GM23338 (cell line): Measurements from ENCODE around the gene WDR47. TPM values are rescaled to one million over a fixed set of nuclear protein-coding genes. Genes with fewer than 3 reads are reported as not detected.

Source experiments
- ATAC-seq: fragments of 200-7000 bp; cut with Tn5 transposase; 3 replicates; pipeline ENCODE4 v1.9.1; 2020
- DNase-seq: peaks from one replicate; pipeline ENCODE4 v3.0.0-alpha.2; 2015; ENCODE audit warnings: low spot score
- H2AFZ ChIP-seq: fragments of 200-600 bp; sonication (generic); 2 replicates; pipeline ENCODE4 v1.8.0; 2016; ENCODE audit warnings: antibody characterized with exemption, mild to moderate bottlenecking, moderate library complexity
- H3F3A ChIP-seq: fragments of 200-600 bp; sonication (generic); replicated peaks from 2 replicates; pipeline ENCODE4 v1.8.0; 2017; ENCODE audit warnings: antibody characterized with exemption, mixed run types, low read depth
- H3K27ac ChIP-seq: fragments of 200-600 bp; sonication (generic); 2 replicates; pipeline ENCODE4 v1.6.1; 2016; ENCODE audit warnings: low read depth
- H3K27me3 ChIP-seq: fragments of 200-600 bp; sonication (generic); 2 replicates; pipeline ENCODE4 v1.8.0; 2016; ENCODE audit warnings: mild to moderate bottlenecking, mixed run types, moderate library complexity; ENCODE audit not compliant: insufficient read depth
- H3K36me3 ChIP-seq: fragments of 200-600 bp; sonication (generic); 2 replicates; pipeline ENCODE4 v1.8.0; 2016; ENCODE audit warnings: mild to moderate bottlenecking; ENCODE audit not compliant: insufficient read depth
- H3K4me1 ChIP-seq: fragments of 200-600 bp; sonication (generic); 2 replicates; pipeline ENCODE4 v1.8.0; 2016; ENCODE audit warnings: mild to moderate bottlenecking, moderate library complexity; ENCODE audit not compliant: insufficient read depth
- H3K4me2 ChIP-seq: fragments of 200-600 bp; sonication (generic); 2 replicates; pipeline ENCODE4 v1.7.1; 2017; ENCODE audit warnings: mixed run types
- H3K4me3 ChIP-seq: fragments of 200-600 bp; sonication (generic); 2 replicates; pipeline ENCODE4 v1.6.1; 2016; ENCODE audit warnings: mixed run types
- H3K79me2 ChIP-seq: fragments of 200-600 bp; sonication (generic); replicated peaks from 2 replicates; pipeline ENCODE4 v1.8.0; 2017; ENCODE audit warnings: mild to moderate bottlenecking; ENCODE audit not compliant: insufficient read depth
- H3K9me2 ChIP-seq: fragments of 200-600 bp; sonication (generic); 2 replicates; pipeline ENCODE4 v1.8.0; 2017; ENCODE audit not compliant: insufficient read depth
- H4K20me1 ChIP-seq: fragments of 200-600 bp; sonication (generic); replicated peaks from 2 replicates; pipeline ENCODE4 v1.8.0; 2017; ENCODE audit warnings: mild to moderate bottlenecking; ENCODE audit not compliant: insufficient read depth
- H3K27ac Mint-ChIP-seq: 2 replicates; pipeline ENCODE4 v1.8.0; 2020; ENCODE audit warnings: inconsistent platforms, mild to moderate bottlenecking, moderate library complexity, mixed read lengths
- H3K27me3 Mint-ChIP-seq: 3 replicates; pipeline ENCODE4 v1.8.0; 2022; ENCODE audit warnings: low read depth, mild to moderate bottlenecking, moderate library complexity, mixed read lengths, inconsistent platforms; ENCODE audit not compliant: insufficient read depth, poor library complexity
- H3K36me3 Mint-ChIP-seq: 3 replicates; pipeline ENCODE4 v1.8.0; 2021; ENCODE audit warnings: low read depth, mild to moderate bottlenecking, inconsistent platforms, moderate library complexity, mixed read lengths
- H3K4me1 Mint-ChIP-seq: 3 replicates; pipeline ENCODE4 v1.8.0; 2020; ENCODE audit warnings: mild to moderate bottlenecking, inconsistent platforms, mixed read lengths
- H3K4me3 Mint-ChIP-seq: 3 replicates; pipeline ENCODE4 v1.8.0; 2021; ENCODE audit warnings: moderate library complexity, mild to moderate bottlenecking, inconsistent platforms, mixed read lengths
- H3K9me3 Mint-ChIP-seq: 3 replicates; pipeline ENCODE4 v1.8.0; 2020; ENCODE audit warnings: moderate library complexity, mild to moderate bottlenecking, inconsistent platforms, mixed read lengths
- CREB1 ChIP-seq: fragments of 250-450 bp; sonication (Bioruptor Pico); IDR thresholded peaks from 2 replicates; pipeline ENCODE4 v1.5.0; 2020; ENCODE audit warnings: low read depth, mild to moderate bottlenecking, moderate library complexity
- CTCF ChIP-seq, 2 experiments: fragments of 200-600 bp in 1 of 2; sonication (generic) in 1 of 2; conservative IDR thresholded peaks; 2 replicates each; pipeline versions ENCODE4 v1.5.1 to v1.6.1; 2016 to 2017; ENCODE audit warnings: antibody characterized with exemption in 2 of 2, low read depth in 2 of 2, mild to moderate bottlenecking in 2 of 2, moderate library complexity in 1 of 2
- ETS1 ChIP-seq: IDR thresholded peaks from 2 replicates; pipeline ENCODE4 v1.6.1; 2016; ENCODE audit warnings: antibody characterized with exemption
- EZH2 ChIP-seq: fragments of 200-600 bp; sonication (generic); IDR thresholded peaks from one replicate; pipeline ENCODE4 v1.8.0; 2017; ENCODE audit warnings: antibody characterized with exemption, mild to moderate bottlenecking, low read depth; ENCODE audit not compliant: unreplicated experiment
- EZH2phosphoT487 ChIP-seq: fragments of 200-600 bp; sonication (generic); IDR thresholded peaks from one replicate; pipeline ENCODE4 v1.8.1; 2018; ENCODE audit warnings: antibody characterized with exemption; ENCODE audit not compliant: unreplicated experiment
- JUNB ChIP-seq: IDR thresholded peaks from one replicate; pipeline ENCODE4 v1.6.1; 2016; ENCODE audit warnings: antibody characterized with exemption; ENCODE audit not compliant: unreplicated experiment
- NANOG ChIP-seq: IDR thresholded peaks from 2 replicates; pipeline ENCODE4 v1.6.1; 2016; ENCODE audit warnings: antibody characterized with exemption, borderline replicate concordance
- POLR2AphosphoS5 ChIP-seq: IDR thresholded peaks from 2 replicates; pipeline ENCODE4 v1.6.1; 2016; ENCODE audit warnings: antibody characterized with exemption, low read depth
- REST ChIP-seq: IDR thresholded peaks from one replicate; pipeline ENCODE4 v1.6.1; 2018; ENCODE audit warnings: antibody characterized with exemption; ENCODE audit not compliant: unreplicated experiment
- STAT1 ChIP-seq: IDR thresholded peaks from one replicate; pipeline ENCODE4 v1.6.1; 2016; ENCODE audit warnings: antibody characterized with exemption; ENCODE audit not compliant: unreplicated experiment
- ZNF114 ChIP-seq: fragments of 250-450 bp; sonication (Bioruptor Pico); IDR thresholded peaks from 2 replicates; pipeline ENCODE4 v1.5.0; 2020; ENCODE audit warnings: mild to moderate bottlenecking, moderate library complexity
- ZNF331 ChIP-seq: fragments of 250-450 bp; sonication (Bioruptor Pico); IDR thresholded peaks from 2 replicates; pipeline ENCODE4 v1.5.0; 2020; ENCODE audit warnings: low read depth, mild to moderate bottlenecking, moderate library complexity
- ZNF462 ChIP-seq: fragments of 250-450 bp; sonication (Bioruptor Pico); IDR thresholded peaks from 2 replicates; pipeline ENCODE4 v1.5.0; 2020; ENCODE audit warnings: mild to moderate bottlenecking, moderate library complexity
- polyA plus RNA-seq: library from polyadenylated mRNA; unstranded; fragments of >200 nt; fragmentation: Nextera tagmentation; extraction: Ambion mirVana; gene quantifications from 2 replicates; pipeline ENCODE4 v1.2.1, GENCODE V29; 2016
- total RNA-seq: library from RNA; depleted of rRNA; stranded (reverse); fragments of >200 nt; shearing (Covaris generic); gene quantifications from 2 replicates; pipeline ENCODE4 v1.2.3, GENCODE V29; 2014

The WDR47 gene
- total and polyA plus RNA-seq, 2 experiments from 2014 or later, result 3.9 to 5.2 TPM

- TF ChIP-seq ZNF462, result no peak
- no peak for TF ChIP-seq ZNF114
- no peak for TF ChIP-seq JUNB
Observed at GRCh38 chr1:109060707-109061106, 18.8 kb upstream of the WDR47 start (continued).

GRCh38 chr1:109059026-109059425 lies 17.1 kb upstream of the WDR47 start:
- Mint-ChIP-seq H3K27me3 (peaks cover 6% of the 10 kb centered on the region), H3K9me3 (no peaks in the 10 kb centered on the region; the same call in 2 of the 3 replicates), H3K36me3 (peaks cover 14% of the 10 kb centered on the region; the same call in 2 of the 3 replicates), H3K4me1 (no peaks in the 10 kb centered on the region), H3K4me3 (no peak overlapping the region), H3K27ac (no peak overlapping the region)
- Histone ChIP-seq H3K4me3 (no peak overlapping the region), H3K27ac (no peak overlapping the region), H2AFZ (no peak overlapping the region), H3K27me3 (no peaks in the 10 kb centered on the region), H3K79me2 (no peaks in the 10 kb centered on the region), H3F3A (no peaks in the 10 kb centered on the region), H3K9me2 (no peaks in the 10 kb centered on the region), H3K36me3 (peaks cover 4% of the 10 kb centered on the region; the same call in 1 of the 2 replicates), H3K4me1 (no peaks in the 10 kb centered on the region), H3K4me2 (no peak overlapping the region), H4K20me1 (no peaks in the 10 kb centered on the region)
- DNase-seq, result no peak
- no peak for ATAC-seq
- TF ChIP-seq CTCF (conservative IDR thresholded peaks at IDR 0.05; ENCODE audit: low read depth in 2 of 2), result no peak
- no peak for TF ChIP-seq JUNB
- TF ChIP-seq ZNF114, result no peak
- no peak for TF ChIP-seq REST
- no peak for TF ChIP-seq POLR2AphosphoS5
- TF ChIP-seq STAT1, result no peak
- no peak for TF ChIP-seq NANOG
- TF ChIP-seq EZH2, result no peak
- TF ChIP-seq EZH2phosphoT487, result no peak
- no peak for TF ChIP-seq CREB1
- TF ChIP-seq ZNF331 (CRISPR knock-in tag), result no peak
- no peak for TF ChIP-seq ETS1
